DMS114 treated with DMSO at 0.1 percent for 48 hours (cell line): ENCODE measurements around the gene DRAM2.

Experiments used
- DNase-seq: peaks from one replicate; lab custom pipeline; 2025; ENCODE audit not compliant: unreplicated experiment; lab: John Stamatoyannopoulos, UW

DRAM2 gene

GRCh38 chr1:111139956-111140679 lies at the start of gene DRAM2, which contains the start of gene CEPT1:
DRAM2 (minus strand) TSS chr1:111140093; CDS start chr1:111131554, 8,539 bp downstream.
CEPT1 (plus strand) TSS chr1:111140223; CDS start chr1:111147715, 7,492 bp downstream.
- DNase-seq = peak; percentile 88

- DNase-seq = no peak
Measured at GRCh38 chr1:111184663-111185062, 44.8 kb upstream of the DRAM2 start.

- DNase-seq = no peak
Measured at GRCh38 chr1:111183308-111184069, 43.6 kb upstream of the DRAM2 start.

- DNase-seq = no peak
Measured at GRCh38 chr1:111182052-111182451, 42.2 kb upstream of the DRAM2 start.

- DNase-seq = no peak
Measured at GRCh38 chr1:111179968-111180533, 40.2 kb upstream of the DRAM2 start.

- DNase-seq = no peak
Measured at GRCh38 chr1:111176678-111177077, 36.8 kb upstream of the DRAM2 start.

- no peak for DNase-seq
Measured at GRCh38 chr1:111175349-111175748, 35.5 kb upstream of the DRAM2 start.

- no peak for DNase-seq
Measured at GRCh38 chr1:111174070-111174469, 34.2 kb upstream of the DRAM2 start.

- no peak for DNase-seq
Measured at GRCh38 chr1:111172463-111172862, 32.6 kb upstream of the DRAM2 start.

GRCh38 chr1:111164151-111164550 lies 24.3 kb upstream of the DRAM2 start:
- DNase-seq = no peak

- no peak for DNase-seq
Measured at GRCh38 chr1:111163363-111163762, 23.5 kb upstream of the DRAM2 start.

GRCh38 chr1:111162488-111162880 lies 22.6 kb upstream of the DRAM2 start:
- no peak for DNase-seq

- no peak for DNase-seq
Measured at GRCh38 chr1:111161843-111162487, 22.1 kb upstream of the DRAM2 start.

- no peak for DNase-seq
Measured at GRCh38 chr1:111157431-111157830, 17.5 kb upstream of the DRAM2 start.

- no peak for DNase-seq
Measured at GRCh38 chr1:111154021-111154999, 14.4 kb upstream of the DRAM2 start.

GRCh38 chr1:111151838-111152237 lies 11.9 kb upstream of the DRAM2 start:
- no peak for DNase-seq

- no peak for DNase-seq
Measured at GRCh38 chr1:111148376-111148881, 8.5 kb upstream of the DRAM2 start.

GRCh38 chr1:111147948-111148347 lies 8.1 kb upstream of the DRAM2 start:
- no peak for DNase-seq

- DNase-seq = no peak
Measured at GRCh38 chr1:111145963-111146768, 6.3 kb upstream of the DRAM2 start.
